ENCODE results near the gene CATSPER1. TPM values are rescaled to one million over a fixed set of nuclear protein-coding genes. Genes with fewer than 3 reads are reported as not detected.

Gene CATSPER1
- polyA plus RNA-seq, 3 donors, result not detected

GRCh38 chr11:66056501-66056900 lies 30.2 kb upstream of the CATSPER1 start:
- DNase-seq (ENCODE audit: extremely low read depth in 1 of 11, low read depth in 9 of 11, low spot score in 4 of 11), result no peak

GRCh38 chr11:66055021-66055420 lies 28.7 kb upstream of the CATSPER1 start:
- no peak for DNase-seq (ENCODE audit: extremely low read depth in 1 of 11, low read depth in 9 of 11, low spot score in 4 of 11)

GRCh38 chr11:66052664-66052982 lies 26.3 kb upstream of the CATSPER1 start:
- DNase-seq (ENCODE audit: extremely low read depth in 1 of 11, low read depth in 9 of 11, low spot score in 4 of 11), result no peak

GRCh38 chr11:66051766-66052663 lies 25.7 kb upstream of the CATSPER1 start, which contains the start of gene SF3B2:
TSS of gene SF3B2 (plus strand) at chr11:66052364. CDS start at chr11:66052385, 21 bp downstream.
- DNase-seq (ENCODE audit: extremely low read depth in 1 of 11, low read depth in 9 of 11, low spot score in 4 of 11), result peak; percentile 89 to 98 (median 97)

GRCh38 chr11:66051371-66051765 lies 25.1 kb upstream of the CATSPER1 start:
- no peak for DNase-seq (ENCODE audit: extremely low read depth in 1 of 11, low read depth in 9 of 11, low spot score in 4 of 11)

GRCh38 chr11:66050581-66051231 lies 24.4 kb upstream of the CATSPER1 start:
- no peak for DNase-seq (ENCODE audit: extremely low read depth in 1 of 11, low read depth in 9 of 11, low spot score in 4 of 11)

- DNase-seq (ENCODE audit: extremely low read depth in 1 of 11, low read depth in 9 of 11, low spot score in 4 of 11), result no peak
These were observed 22.5 kb upstream of the CATSPER1 start, which contains the start of gene GAL3ST3 for GRCh38 chr11:66048547-66049323. TSS of gene GAL3ST3 (minus strand) at chr11:66049161. CDS start at chr11:66045415, 3,746 bp downstream.

- no peak for DNase-seq (ENCODE audit: extremely low read depth in 1 of 11, low read depth in 9 of 11, low spot score in 4 of 11)
These were observed 21.5 kb upstream of the CATSPER1 start for GRCh38 chr11:66047541-66048365.

GRCh38 chr11:66046901-66047300 lies 20.6 kb upstream of the CATSPER1 start:
- DNase-seq (ENCODE audit: extremely low read depth in 1 of 11, low read depth in 9 of 11, low spot score in 4 of 11), result no peak

- DNase-seq (ENCODE audit: extremely low read depth in 1 of 11, low read depth in 9 of 11, low spot score in 4 of 11), result peak in 9 of 11 donors; percentile 46 to 72 (median 64)
These were observed 18.9 kb upstream of the CATSPER1 start for GRCh38 chr11:66045177-66045639.

GRCh38 chr11:66044757-66045156 lies 18.5 kb upstream of the CATSPER1 start:
- DNase-seq (ENCODE audit: extremely low read depth in 1 of 11, low read depth in 9 of 11, low spot score in 4 of 11), result no peak

- no peak for DNase-seq (ENCODE audit: extremely low read depth in 1 of 11, low read depth in 9 of 11, low spot score in 4 of 11)
These were observed 17.0 kb upstream of the CATSPER1 start for GRCh38 chr11:66042996-66043906.

- DNase-seq (ENCODE audit: extremely low read depth in 1 of 11, low read depth in 9 of 11, low spot score in 4 of 11), result no peak
These were observed 16.1 kb upstream of the CATSPER1 start for GRCh38 chr11:66042227-66042995.

- DNase-seq (ENCODE audit: extremely low read depth in 1 of 11, low read depth in 9 of 11, low spot score in 4 of 11), result no peak
These were observed 13.5 kb upstream of the CATSPER1 start for GRCh38 chr11:66039765-66040164.

- no peak for DNase-seq (ENCODE audit: extremely low read depth in 1 of 11, low read depth in 9 of 11, low spot score in 4 of 11)
These were observed 11.0 kb upstream of the CATSPER1 start for GRCh38 chr11:66037327-66037726.

GRCh38 chr11:66036334-66036710 lies 10.0 kb upstream of the CATSPER1 start:
- no peak for DNase-seq (ENCODE audit: extremely low read depth in 1 of 11, low read depth in 9 of 11, low spot score in 4 of 11)
